ENCODE data around the gene TRPC4AP.
"Not testable (repeated sequence)": the region's sequence is repeated elsewhere in the genome, so short reads cannot be mapped to it uniquely, and the experiment has no call there.

Gene TRPC4AP

GRCh38 chr20:35087791-35088190 is 4.8 kb downstream of the TRPC4AP start:
- in situ Hi-C loops (cut with MboI; ENCODE audit: low pct_unique_long_range_greater_than_20kb, low sequenced_read_pairs, unreplicated experiment): no loop called here
- DNase-seq (ENCODE audit: low spot score): no peak
- no peak for TF ChIP-seq CTCF (IDR thresholded peaks at IDR 0.05; ENCODE audit: extremely low read depth, insufficient read depth, missing control alignments)

GRCh38 chr20:35087355-35087754 is 5.3 kb downstream of the TRPC4AP start:
- TF ChIP-seq CTCF (IDR thresholded peaks at IDR 0.05; ENCODE audit: extremely low read depth, insufficient read depth, missing control alignments): no peak
- no peak for DNase-seq (ENCODE audit: low spot score)
- in situ Hi-C loops (cut with MboI; ENCODE audit: low pct_unique_long_range_greater_than_20kb, low sequenced_read_pairs, unreplicated experiment): no loop called here

- DNase-seq (ENCODE audit: low spot score): no peak
- TF ChIP-seq CTCF (IDR thresholded peaks at IDR 0.05; ENCODE audit: extremely low read depth, insufficient read depth, missing control alignments): no peak
- in situ Hi-C loops (cut with MboI; ENCODE audit: low pct_unique_long_range_greater_than_20kb, low sequenced_read_pairs, unreplicated experiment): no loop called here
Measured at GRCh38 chr20:35085477-35086225, 7.0 kb downstream of the TRPC4AP start.

GRCh38 chr20:35084998-35085397 is 7.6 kb downstream of the TRPC4AP start:
- no peak for TF ChIP-seq CTCF (IDR thresholded peaks at IDR 0.05; ENCODE audit: extremely low read depth, insufficient read depth, missing control alignments)
- no peak for DNase-seq (ENCODE audit: low spot score)
- in situ Hi-C loops (cut with MboI; ENCODE audit: low pct_unique_long_range_greater_than_20kb, low sequenced_read_pairs, unreplicated experiment): no loop called here

- in situ Hi-C loops (cut with MboI; ENCODE audit: low pct_unique_long_range_greater_than_20kb, low sequenced_read_pairs, unreplicated experiment); DNase-seq (ENCODE audit: low spot score): not testable (repeated sequence)
Measured at GRCh38 chr20:35080348-35080642, 12.3 kb downstream of the TRPC4AP start.

GRCh38 chr20:35079472-35080347 is 12.9 kb downstream of the TRPC4AP start:
- no peak for TF ChIP-seq CTCF (IDR thresholded peaks at IDR 0.05; ENCODE audit: extremely low read depth, insufficient read depth, missing control alignments)
- no peak for DNase-seq (ENCODE audit: low spot score)
- in situ Hi-C loops (cut with MboI; ENCODE audit: low pct_unique_long_range_greater_than_20kb, low sequenced_read_pairs, unreplicated experiment): no loop called here

- no peak for TF ChIP-seq CTCF (IDR thresholded peaks at IDR 0.05; ENCODE audit: extremely low read depth, insufficient read depth, missing control alignments)
- no peak for DNase-seq (ENCODE audit: low spot score)
- in situ Hi-C loops (cut with MboI; ENCODE audit: low pct_unique_long_range_greater_than_20kb, low sequenced_read_pairs, unreplicated experiment): no loop called here
Measured at GRCh38 chr20:35077872-35078271, 14.7 kb downstream of the TRPC4AP start.
